GM15510 (cell line): ENCODE data around the gene RNF103.

Experiments
- POLR2A ChIP-seq: IDR thresholded peaks from 3 replicates; pipeline ENCODE4 v1.6.1; 2011; ENCODE audit warnings: borderline replicate concordance; ENCODE audit not compliant: insufficient read length; ENCODE audit errors: extremely low read depth

RNF103 gene

DNA sequence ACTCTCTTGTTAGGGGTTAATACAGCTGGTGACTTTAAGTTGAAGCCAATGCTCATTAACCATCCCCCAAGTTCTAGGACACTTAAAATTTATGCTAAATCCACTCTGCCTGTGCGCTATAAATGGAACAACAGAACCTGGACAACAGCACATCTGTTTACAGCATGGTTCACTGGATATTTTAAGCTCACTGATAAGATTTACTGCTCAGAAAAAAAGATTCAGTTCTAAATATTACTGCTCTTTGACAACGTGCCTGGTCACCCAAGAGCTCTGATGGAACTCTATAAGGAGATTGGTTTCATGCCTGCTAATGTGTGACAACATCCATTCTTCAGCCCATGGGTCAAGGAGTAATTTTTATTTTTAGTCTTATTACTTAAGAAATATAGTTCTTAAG, 27.5 kb downstream of the RNF103 start:
- no peak for TF ChIP-seq POLR2A

- TF ChIP-seq POLR2A: no peak
These were observed 30.4 kb downstream of the RNF103 start for GRCh38 chr2:86593266-86593665.

DNA sequence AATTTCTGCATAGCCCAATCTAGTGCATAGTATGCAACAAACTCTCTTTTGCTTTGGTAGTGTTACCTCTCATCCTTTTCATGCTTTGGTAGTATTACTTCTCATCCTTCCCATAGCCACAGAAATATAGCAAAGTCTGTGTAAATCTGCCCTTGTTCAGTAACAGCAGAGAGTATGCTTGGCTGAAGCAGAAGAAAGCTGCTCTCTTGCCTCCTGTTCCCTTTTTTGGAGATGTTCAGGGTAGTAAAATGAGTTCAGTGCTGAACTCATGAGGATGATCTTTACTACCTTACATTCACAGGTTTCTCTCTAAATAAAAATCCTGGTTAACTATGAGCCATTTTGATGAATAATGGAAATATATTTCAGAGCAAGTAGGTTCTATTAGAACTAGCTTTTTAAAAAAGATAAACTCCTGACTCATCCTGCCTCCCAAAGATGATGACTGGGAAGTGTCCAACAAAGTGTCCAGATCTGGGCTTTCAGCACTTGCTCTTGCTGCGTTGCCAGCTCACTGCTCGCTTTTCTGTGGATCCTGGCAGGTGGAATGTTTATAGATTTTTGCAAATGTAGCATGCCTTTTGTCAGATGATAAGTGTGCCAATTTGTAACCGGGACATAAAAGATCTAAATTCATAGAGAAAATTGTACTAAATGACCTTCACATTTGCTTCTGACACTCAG, 31.0 kb downstream of the RNF103 start:
- TF ChIP-seq POLR2A: no peak

DNA sequence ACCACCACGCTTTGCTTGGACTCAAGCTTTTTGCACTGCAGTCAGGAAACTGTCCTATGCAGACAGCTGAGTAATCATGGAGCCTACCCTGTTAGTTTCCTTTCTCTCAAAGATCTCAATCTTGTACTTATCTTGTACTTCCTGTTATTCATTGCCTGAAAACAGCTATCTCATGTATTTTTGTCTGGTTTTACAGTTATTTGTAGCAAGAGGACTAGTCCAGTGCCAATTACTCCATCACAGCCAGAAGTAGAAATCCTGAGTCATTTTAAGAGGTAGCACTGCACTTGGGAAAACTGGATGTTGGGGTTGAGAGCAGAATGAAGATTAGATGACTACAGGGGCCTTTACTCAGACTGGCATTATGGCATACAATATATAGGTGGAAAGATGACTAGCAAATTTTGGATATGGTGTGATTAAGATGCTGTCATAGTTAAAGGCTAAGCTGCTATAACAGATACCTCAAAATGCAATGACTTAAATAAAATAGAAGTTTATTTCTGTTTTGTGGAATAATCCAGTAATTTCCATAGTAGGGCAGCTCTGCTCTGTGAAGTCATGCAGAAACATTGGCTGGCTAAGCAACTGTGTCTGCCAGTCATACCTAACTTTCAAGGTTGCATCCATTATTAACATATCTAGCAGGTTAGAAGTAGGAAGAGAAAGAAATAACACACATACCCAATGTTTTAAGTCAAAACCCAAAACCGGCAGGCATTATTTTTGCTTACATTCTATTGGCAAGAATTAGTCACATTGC, 39.3 kb downstream of the RNF103 start:
- TF ChIP-seq POLR2A: no peak

DNA sequence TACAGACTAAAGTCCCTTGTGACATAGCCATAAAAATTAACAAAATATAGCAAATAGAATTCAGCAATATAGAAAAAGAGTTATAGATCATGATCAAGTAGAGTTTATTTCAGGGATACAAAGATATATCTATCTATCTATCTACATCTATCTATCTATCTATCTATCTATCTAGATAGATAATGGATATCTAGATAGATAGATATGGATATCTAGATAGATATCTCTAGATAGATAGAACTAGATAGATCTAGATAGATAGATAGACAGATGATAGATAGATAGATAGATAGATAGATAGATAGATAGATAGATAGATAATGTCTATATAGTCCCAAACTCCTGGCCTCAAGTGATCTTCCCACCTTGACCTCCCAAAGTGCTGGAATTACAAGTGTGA, 43.1 kb downstream of the RNF103 start:
- no peak for TF ChIP-seq POLR2A

DNA sequence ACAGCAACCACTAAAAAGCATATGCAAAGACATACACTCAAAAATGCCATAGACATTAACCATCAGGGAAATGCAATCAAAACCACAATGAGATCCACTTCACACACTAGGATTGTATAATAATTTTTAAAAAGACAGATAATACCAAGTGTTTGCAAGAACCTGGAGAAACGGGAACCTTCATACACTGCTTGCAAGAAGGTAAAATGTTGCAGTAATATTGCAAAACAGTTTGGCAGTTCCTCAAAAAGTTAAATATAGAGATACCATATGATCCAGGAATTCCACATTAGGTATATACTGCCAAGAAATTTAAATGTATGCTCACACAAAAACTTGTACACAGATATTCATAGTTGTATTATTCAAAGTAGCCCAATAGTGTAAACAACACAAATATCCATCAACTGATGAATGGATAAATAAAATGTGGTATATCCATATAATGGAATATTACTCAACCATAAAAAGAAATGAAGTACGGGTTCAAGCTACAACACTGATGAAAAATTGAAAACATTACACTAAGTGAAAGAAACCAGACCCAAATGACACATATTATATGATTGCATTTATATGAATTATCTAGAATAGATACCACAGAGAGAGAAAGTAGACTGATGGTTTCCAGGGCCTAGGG, 45.7 kb downstream of the RNF103 start:
- TF ChIP-seq POLR2A: no peak

DNA sequence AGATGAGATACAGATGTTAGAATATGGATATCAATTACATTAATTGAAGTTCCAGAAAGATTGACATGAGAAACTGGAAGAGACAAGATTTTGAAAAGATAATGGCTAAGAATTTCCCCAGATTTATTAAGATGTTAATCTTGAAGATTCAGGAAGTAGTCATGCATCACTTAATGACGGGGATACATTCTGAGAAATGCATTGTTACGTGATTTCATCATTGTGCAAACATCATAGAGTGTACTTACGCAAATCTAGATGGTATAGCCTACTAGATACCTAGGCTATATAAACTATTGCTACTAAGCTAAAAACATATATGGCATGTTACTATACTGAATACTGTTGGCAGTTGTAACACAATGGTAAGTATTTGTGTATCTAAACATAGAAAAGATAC, 53.6 kb downstream of the RNF103 start:
- TF ChIP-seq POLR2A: no peak

DNA sequence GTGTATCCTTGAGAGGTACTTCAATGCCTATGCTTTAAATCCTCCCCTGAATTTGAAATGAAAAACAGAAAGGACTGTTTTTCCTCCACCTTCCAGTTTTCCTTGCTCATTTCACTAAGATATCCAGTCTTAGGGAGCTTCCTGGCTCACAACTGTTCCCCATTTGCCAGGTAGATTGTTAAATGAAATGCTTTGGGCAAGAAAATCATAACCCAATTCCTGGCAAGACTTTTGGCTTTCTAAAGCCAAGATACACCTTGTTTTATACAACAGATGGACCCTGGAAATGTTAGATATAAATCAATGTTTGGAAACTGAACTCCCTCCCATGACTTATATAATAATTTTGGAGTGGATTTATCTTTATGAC, 56.9 kb downstream of the RNF103 start:
- TF ChIP-seq POLR2A: no peak

DNA sequence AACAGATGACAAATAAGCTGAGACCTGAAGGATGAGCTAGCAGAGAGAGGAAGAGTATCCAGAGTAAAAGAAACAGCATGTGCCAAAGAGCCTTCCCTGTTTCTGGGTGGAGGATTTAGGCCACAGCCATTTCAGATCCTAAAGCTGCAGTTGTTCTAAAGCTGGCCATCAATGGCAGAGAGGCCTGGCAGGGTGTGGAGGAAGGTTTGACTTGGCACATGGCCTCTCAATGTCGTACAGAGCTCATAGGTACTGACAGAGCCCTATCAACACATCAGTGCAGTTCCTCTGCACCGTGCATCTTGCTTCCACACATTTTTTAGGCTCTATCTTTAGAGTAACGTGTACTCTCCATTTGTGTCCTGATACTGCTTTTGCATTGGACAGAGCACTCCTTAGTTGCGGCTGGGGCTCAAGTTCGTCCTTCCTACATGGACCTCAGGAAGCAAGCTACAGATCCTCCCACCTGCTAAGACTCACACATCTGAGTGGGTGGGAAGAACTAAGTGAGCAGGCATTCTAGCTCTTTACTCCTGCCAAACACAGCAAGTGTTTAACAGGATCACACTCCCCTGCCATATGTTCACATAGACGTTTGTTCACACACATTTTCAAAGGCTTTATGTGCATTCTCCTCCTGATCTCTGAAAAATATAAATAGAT, 57.4 kb downstream of the RNF103 start:
- TF ChIP-seq POLR2A: no peak

DNA sequence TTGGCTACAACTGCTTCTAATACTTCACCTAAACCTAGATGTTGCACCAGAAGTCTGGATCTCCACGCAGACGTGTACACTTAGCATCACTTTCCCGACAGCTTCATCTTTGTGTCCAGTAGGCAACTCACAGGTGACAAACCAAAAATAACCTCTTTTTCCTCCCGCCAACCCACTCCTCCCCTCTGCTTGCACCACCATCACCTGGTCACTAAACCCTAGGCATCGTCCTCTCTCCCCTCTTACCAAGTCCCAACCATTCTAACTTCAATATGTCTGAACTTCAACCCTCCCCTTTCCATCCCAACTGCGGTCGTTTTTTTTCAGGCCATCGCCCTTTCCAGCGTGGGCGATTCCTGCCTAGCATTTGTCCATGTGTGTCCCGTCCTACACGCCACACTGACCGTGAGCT, 60.0 kb downstream of the RNF103 start:
- no peak for TF ChIP-seq POLR2A

GRCh38 chr2:86562922-86563649, 60.6 kb downstream of the RNF103 start, which contains the start of gene CHMP3:
CHMP3 (minus strand) TSS chr2:86563443; CDS start chr2:86563348, 95 bp downstream.
- peak; percentile 65 for TF ChIP-seq POLR2A

DNA sequence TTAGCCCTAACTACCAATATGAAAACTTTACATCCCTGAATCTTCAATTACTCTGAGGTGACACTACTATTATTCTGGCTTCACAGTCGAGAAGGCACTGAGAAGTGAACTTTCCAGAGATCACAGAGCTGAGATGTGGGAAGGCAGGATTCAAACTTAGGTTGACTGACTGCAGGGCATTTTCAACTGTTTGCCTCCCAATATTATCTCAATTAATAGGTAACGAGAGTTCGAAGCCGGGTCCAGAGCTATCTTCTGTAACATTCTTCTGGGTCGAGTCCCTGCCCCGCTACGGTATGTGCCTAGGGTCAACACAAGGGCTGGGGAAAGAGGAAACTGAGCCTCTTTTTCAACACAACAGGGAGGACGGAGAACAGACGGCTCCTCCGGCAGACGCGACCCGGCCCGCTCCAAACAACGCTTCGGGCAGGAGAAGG, 61.2 kb downstream of the RNF103 start:
- peak; percentile 57 for TF ChIP-seq POLR2A

DNA sequence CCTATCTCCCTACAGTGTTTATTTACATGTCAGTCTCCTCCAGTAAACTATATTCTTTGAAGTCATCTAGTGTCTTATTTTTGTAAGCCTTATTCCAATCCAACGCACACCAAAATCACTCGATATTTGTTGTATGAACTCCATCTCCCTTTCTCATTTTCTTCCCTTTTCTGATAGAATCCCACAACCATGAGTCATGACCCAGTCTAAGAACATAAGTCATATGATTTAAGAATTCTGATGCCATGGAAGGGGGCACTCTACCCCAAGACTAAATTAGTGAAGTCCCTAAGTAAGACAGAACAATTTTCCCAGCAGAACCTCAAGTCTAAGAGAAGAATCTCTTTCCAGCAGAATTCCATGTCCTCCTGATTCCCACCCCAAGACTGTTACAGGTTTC, 65.8 kb downstream of the RNF103 start:
- no peak for TF ChIP-seq POLR2A

DNA sequence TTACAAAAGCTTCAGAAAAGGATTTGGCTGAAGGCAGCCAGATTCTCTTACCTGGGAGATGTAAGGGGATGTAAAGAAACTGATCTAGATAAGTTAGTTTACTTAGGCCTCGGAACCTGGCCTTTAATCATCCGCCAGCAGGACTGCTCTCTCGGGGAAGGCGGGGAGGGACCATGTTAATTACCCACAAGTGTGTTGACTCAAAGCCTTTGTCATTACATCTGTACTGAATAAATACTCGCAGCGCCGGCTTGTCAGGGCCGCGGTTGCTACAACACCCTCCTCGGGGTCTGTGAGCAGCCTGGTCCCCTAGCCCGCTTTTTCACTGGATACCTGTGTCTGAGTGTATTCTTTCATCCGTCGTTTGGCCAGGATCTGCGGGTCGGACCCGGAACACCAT, 67.2 kb downstream of the RNF103 start:
- no peak for TF ChIP-seq POLR2A
